ENCODE results near the gene DUSP10. TPM values are rescaled to one million over a fixed set of nuclear protein-coding genes. Genes with fewer than 3 reads are reported as not detected.

DUSP10 gene
- total and polyA plus RNA-seq, 3 donors from 2014 or later: 12.3 to 17.4 (median 14.6) TPM

GRCh38 chr1:221715321-221716169 is 26.3 kb downstream of the DUSP10 start:
- Histone ChIP-seq H3K9me3 (no peaks in the 10 kb centered on the region), H3K4me1 (no peaks in the 10 kb centered on the region), H3K36me3 (ENCODE audit: low read depth, missing control alignments) (no peaks in the 10 kb centered on the region), H3K4me3 (no peak overlapping the region), H3K27me3 (no peaks in the 10 kb centered on the region), H3K27ac (no peak overlapping the region)
- DNase-seq: no peak
- intact Hi-C loops (cut with DNase I; ENCODE audit: low total_unique reads): no loop called here
- TF ChIP-seq POLR2A (IDR thresholded peaks at IDR 0.05): no peak
- TF ChIP-seq, protein P1, sequence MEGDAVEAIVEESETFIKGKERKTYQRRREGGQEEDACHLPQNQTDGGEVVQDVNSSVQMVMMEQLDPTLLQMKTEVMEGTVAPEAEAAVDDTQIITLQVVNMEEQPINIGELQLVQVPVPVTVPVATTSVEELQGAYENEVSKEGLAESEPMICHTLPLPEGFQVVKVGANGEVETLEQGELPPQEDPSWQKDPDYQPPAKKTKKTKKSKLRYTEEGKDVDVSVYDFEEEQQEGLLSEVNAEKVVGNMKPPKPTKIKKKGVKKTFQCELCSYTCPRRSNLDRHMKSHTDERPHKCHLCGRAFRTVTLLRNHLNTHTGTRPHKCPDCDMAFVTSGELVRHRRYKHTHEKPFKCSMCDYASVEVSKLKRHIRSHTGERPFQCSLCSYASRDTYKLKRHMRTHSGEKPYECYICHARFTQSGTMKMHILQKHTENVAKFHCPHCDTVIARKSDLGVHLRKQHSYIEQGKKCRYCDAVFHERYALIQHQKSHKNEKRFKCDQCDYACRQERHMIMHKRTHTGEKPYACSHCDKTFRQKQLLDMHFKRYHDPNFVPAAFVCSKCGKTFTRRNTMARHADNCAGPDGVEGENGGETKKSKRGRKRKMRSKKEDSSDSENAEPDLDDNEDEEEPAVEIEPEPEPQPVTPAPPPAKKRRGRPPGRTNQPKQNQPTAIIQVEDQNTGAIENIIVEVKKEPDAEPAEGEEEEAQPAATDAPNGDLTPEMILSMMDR (IDR thresholded peaks at IDR 0.05): no peak
- WGBS, 2 donors: 76 to 79% methylated on average over 2 of the region's 2 CpGs

GRCh38 chr1:221714227-221715152 is 27.4 kb downstream of the DUSP10 start:
- Histone ChIP-seq H3K36me3 (ENCODE audit: low read depth, missing control alignments) (no peaks in the 10 kb centered on the region), H3K27ac (peak overlapping the region in 1 of 2 donors; percentile 51), H3K4me1 (no peaks in the 10 kb centered on the region), H3K27me3 (no peaks in the 10 kb centered on the region), H3K4me3 (peak overlapping the region in 1 of 2 donors; percentile 25), H3K9me3 (no peaks in the 10 kb centered on the region)
- 66 to 68% methylated on average over 16 of the region's 16 CpGs for WGBS, 2 donors
- TF ChIP-seq POLR2A (IDR thresholded peaks at IDR 0.05): no peak
- TF ChIP-seq, protein P1 (IDR thresholded peaks at IDR 0.05): no peak
- peak; percentile 69 for DNase-seq
- intact Hi-C loops (cut with DNase I; ENCODE audit: low total_unique reads): no loop called here

DNA sequence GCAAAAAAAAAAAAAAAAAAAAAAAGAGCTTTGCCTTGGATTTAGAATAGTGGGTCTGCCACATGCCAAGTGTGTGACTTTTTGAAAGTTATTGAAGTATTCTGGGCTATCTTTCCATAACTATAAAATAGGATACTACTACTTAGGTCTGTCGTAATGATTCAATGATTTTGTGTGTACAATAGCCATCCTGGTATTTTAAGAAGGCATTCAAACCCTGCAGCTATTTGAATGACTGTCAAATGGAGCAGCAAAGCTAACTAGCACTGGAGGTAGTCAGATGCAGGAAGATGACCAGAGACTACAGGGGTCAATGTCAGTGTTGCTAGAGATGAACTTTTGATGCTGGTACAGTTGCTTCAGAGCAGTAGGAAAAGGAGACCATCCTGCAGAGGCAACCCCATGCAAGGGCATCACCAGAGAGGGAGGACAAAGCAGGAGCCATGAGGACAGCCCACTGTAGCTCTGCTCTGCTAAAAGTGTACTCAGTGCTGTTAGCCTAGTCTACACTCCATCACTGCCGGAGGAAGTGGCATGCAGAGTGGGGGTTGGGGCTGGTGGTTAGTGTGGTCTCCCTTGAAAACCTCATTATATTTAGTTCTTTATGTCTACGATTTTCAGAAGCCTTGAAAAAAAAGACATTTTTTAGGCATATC is 29.0 kb downstream of the DUSP10 start:
- no peak for DNase-seq
- H3K36me3 ChIP-seq (ENCODE audit: low read depth, missing control alignments): no peaks in the 10 kb centered on the region
- no peak overlapping the region for H3K27ac ChIP-seq
- H3K4me1 ChIP-seq: no peaks in the 10 kb centered on the region
- TF ChIP-seq POLR2A (IDR thresholded peaks at IDR 0.05): no peak
- TF ChIP-seq, protein P1 (IDR thresholded peaks at IDR 0.05): no peak
- intact Hi-C loops (cut with DNase I; ENCODE audit: low total_unique reads): no loop called here
- WGBS, 2 donors: 71 to 80% methylated on average over 3 of the region's 3 CpGs
- no peak overlapping the region for H3K4me3 ChIP-seq
- H3K27me3 ChIP-seq: no peaks in the 10 kb centered on the region
- no peaks in the 10 kb centered on the region for H3K9me3 ChIP-seq

GRCh38 chr1:221712198-221712684 is 29.6 kb downstream of the DUSP10 start:
- TF ChIP-seq POLR2A (IDR thresholded peaks at IDR 0.05): no peak
- TF ChIP-seq, protein P1 (IDR thresholded peaks at IDR 0.05): no peak
- H3K27me3 ChIP-seq: no peaks in the 10 kb centered on the region
- intact Hi-C loops (cut with DNase I; ENCODE audit: low total_unique reads): no loop called here
- no peaks in the 10 kb centered on the region for H3K36me3 ChIP-seq (ENCODE audit: low read depth, missing control alignments)
- no peak for DNase-seq
- H3K9me3 ChIP-seq: no peaks in the 10 kb centered on the region
- H3K27ac ChIP-seq: peak overlapping the region in 1 of 2 donors; percentile 9
- no peaks in the 10 kb centered on the region for H3K4me1 ChIP-seq
- no peak overlapping the region for H3K4me3 ChIP-seq
- 81 to 82% methylated on average over 1 of the region's 1 CpG for WGBS, 2 donors
